Cerebellar cortex (tissue), 1 donor: Measurements from ENCODE around the gene NRARP.

Source experiments
- DNase-seq: peaks from one replicate; pipeline ENCODE4 v3.0.0-alpha.2; 2015; ENCODE audit warnings: low spot score

Gene NRARP

GRCh38 chr9:137321726-137322361, 19.8 kb upstream of the NRARP start:
- DNase-seq, result no peak

DNA sequence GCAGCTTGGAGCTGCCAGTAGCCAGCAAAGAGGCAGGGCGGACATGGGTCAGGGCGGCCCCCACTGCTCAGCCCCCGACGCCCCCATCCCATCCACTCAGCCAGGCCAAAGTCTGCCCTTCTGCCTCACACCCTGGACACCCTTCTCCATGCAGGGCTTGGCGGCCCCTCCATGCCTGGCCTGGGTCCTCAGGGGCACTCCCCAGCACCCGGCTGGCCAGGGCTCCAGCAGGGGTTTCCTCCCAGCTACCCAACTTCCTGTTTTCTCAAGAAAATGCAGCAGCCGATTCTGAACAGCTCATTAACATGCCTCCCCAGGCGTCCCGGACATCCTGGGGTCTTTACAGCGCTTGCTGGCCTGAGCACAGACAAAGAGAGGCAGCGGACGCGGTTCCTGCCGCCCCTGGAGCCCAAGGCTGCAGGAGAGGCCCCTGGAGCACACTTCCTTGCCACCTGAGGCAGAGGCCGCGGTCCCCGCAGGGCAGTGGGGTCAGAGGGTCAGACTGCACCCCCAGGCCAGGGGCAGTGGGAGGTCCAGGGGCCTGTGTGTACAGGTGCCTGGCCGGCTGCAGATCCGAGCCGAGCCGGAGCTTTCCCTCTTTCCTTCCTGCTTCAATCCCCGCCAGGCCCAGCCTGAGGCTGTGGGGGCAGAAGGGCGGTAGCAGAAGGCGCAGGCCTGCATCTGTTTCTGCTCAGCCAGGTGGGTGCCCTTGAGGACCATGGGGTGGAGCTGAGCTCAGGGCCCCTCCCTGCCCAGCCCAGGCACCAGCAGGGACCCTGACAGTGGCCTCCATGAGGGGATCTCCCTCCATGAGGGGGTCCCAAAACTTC, 18.7 kb upstream of the NRARP start:
- no peak for DNase-seq

- no peak for DNase-seq
Measured at GRCh38 chr9:137319739-137320551, 17.9 kb upstream of the NRARP start.

- DNase-seq, result no peak
Measured at GRCh38 chr9:137319011-137319738, 17.1 kb upstream of the NRARP start.

GRCh38 chr9:137318602-137319001, 16.5 kb upstream of the NRARP start:
- DNase-seq, result no peak

GRCh38 chr9:137317718-137318511, 15.8 kb upstream of the NRARP start:
- no peak for DNase-seq

DNA sequence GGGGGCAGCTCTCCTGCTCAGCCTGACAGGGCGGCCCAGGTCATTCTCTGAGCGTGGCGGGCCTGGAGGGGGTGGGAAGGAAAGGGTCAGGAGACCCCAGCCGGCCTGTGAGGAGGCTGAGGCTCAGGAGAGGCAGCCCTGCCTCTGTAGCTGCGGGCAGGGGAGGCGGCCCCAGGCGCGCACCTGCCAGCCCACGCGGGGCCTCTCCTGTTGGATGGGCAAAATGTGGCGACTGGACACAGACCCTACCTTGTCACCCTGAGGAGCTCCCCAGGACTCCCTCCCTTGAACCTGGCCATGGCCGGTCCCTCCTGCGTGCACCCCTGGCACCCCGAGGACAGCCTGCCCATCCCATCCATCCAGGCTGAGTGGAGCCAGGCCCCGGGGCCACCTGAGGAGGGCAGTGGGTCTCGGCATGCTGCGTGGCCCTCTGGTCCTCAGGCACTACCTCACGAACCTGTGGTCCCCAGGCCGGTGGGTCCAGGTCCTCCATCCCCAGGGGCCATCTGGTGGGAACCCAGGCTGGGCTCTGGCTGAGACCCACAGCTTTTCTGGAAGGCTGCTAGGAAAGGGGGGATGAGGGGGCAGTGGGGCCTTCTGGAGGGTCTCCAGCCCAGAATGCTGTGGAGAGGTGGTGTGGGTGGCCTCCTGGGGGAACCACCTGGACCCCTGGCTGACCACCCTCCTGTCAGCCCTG, 15.1 kb upstream of the NRARP start:
- DNase-seq, result no peak

DNA sequence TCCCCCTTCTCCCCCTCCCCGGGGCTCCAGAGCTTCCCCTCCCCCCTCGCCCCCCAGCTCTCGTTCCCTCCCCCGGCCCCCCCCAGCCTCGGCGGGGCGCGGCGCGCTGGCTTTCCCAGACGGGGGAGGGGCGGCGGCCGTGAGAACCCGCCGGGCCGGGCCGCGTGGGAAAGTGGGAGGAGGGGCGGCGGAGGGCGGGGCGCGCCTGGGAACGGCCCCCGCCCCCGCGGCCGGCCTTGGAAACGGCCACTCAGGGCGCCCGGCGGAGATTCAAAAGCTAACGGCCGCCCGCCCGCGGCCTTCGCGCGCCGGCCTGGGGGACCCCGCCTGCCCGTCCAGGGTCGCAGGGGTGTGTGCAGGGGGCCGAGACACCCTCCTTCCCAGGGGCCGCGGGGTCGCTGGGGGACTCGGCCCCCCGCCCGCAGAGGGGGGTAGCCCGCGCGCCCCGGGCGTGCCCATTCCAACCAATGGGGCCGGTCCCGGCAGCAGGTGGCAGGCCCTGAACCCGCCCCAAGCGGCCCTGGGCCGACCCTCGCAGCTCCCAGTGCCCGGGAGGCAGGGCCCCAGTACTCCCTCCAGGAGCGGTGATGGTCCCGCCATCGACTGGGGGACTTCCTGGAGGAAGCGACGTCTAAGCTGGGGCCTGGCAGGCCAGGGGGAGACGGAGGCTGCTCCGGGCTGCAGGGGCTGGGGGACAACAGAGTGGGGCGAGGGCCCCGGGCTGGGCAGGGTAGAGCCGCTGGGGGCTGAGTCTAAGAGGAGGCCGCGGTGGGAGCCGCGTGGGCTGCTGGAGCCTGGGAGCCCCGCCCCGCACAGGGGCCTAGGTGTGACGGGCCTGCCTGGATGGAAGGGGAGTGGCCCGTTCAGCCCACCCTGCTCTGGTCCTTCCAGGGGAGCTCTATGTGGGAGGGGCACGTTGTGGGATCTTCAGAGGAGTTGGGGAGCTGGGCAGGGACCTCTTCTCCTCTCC, 14.2 kb upstream of the NRARP start:
- no peak for DNase-seq

DNA sequence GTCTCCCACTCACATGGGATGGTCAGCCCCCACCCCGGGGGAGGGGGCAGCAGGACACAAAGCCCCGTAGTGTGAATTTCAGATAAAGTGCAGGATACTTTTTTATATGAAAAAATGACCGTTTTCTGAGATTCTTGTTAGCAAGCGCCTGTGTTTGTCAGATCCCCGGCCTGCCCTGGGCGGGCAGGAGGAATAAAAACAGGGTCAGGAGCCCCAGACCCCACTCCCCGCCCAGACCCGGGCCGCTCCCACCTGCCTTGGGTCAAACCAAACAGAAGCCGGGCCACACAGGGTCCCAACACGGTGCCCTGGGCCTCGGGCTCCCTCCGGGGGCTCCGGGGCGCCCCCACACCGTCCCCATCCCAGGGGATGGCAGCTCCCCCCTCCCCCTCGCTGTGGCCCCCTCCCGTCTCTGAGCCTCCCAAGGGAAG, 13.5 kb upstream of the NRARP start:
- DNase-seq, result no peak

- no peak for DNase-seq
Measured at GRCh38 chr9:137314561-137315560, 12.8 kb upstream of the NRARP start.

DNA sequence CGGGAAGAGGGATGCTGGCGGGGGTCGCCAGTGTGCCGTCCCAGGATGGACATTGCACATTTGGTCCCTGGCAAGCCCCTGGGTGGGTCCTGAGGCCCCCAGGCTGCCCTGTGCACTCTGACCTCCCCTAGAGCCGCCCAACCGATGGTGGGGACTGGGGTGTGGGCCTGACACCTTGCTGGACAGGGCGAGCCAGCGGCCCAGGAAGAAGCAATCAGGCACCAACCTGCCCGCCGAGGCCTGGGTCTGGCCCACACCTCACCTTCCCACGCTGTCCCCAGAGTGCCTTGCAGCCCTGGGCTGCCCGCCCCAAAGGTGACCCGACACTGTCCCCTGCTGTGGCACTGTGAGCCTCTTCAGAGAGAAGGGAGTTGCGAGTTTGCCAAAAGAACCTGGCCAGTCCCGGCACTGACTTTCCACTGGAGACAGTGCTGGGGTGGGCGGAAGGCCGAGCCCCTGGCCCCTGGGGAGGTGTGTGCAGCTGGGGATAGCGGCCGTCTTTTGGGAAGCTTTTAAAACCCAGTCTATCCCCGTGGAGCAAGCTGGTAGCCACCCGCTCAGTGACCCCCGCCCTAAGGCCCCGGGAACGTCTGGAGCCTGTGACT, 12.0 kb upstream of the NRARP start:
- no peak for DNase-seq

GRCh38 chr9:137313326-137313936, 11.4 kb upstream of the NRARP start:
- no peak for DNase-seq

GRCh38 chr9:137312852-137313325, 10.8 kb upstream of the NRARP start:
- DNase-seq, result no peak

DNA sequence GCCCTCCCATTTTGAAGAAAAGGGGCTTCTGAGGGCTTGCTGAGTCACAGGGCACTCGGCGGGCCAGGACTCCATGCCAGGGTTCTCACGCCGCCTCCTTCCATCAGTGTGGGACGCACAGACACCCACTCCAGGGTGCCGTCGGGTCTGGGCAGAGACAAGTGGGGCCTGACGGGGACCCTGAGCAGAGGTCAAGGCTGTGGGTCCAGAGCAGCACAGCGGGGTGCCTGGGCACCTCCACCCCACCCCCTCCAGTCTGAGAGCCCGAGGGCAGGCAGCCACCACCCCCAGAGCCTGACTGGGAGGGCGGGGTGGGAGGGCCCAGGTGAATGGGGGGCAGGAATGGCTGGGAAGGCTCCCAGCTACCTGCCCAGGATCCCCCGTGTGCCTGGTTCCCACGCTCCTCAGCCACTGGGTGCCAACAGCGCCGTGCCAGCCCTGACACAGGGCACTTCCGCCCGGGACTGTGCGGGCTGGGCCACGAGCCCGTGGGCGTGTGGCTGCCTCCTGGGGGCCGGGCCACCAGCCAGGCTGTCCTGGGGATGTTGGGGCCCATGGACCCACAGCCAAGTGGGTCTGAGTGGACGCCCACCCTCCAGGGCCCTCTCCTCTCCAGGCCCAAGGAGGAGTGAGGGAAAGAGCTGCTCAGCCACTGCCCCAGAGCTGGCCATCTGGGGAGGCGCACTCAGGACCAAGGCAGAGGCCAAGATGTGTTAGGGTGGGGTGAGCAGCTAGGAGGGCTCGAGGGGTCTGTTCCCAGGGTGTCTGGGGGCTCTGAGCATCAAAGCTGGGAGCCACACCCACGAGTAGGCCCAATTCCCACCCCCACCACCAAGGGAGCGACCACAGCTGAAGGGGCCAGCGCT, 10.1 kb upstream of the NRARP start:
- no peak for DNase-seq

DNA sequence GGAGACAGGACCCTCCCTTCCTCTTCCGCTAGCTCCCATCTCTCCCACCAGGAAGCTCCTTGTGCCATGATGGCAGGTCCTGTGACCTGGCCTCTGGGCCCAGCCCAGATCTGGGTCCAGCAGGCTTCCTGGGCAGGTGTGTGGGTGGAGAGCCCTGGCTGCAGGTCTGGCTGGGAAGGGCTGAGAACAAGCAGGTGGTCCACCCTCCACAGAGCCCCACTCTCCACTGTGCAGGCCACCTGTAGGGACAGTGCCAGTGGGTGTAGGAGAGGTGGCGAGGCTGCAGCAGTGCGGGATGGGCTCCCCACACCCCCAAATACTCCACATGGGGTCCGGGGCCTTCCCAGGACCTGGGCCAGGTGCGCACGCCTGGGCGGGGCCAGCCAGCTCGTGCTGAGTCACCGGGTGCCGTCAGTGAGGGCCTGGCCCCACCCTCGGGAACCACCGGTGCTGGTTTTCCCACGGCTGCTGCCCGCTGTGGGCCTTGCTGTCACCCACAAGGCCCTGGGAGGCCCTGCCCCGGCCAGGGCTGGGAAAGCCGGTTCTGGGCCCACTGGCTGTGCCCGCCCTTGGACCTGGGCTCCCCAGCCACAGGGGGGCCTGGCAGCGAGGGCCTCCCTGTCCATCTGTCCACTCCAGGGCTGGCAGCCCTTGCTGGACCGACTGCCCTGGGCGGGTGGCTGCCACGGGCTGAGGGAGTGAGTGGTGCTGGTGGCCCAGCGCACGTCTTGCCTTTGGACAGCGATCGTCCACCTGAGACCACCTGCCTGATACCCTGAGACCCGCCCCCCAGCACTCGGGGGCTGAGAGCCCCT, 9.3 kb upstream of the NRARP start:
- DNase-seq, result no peak
